ENCODE measurements around the gene SMURF2. TPM values are rescaled to one million over a fixed set of nuclear protein-coding genes. Genes with fewer than 3 reads are reported as not detected.

Gene SMURF2
- total and polyA plus RNA-seq, 9 of the 15 experiments (the other 6 are each of a cell fraction or from before 2014, with no cell fraction given): 3.8 to 22.0 (median 14.8) TPM

DNA sequence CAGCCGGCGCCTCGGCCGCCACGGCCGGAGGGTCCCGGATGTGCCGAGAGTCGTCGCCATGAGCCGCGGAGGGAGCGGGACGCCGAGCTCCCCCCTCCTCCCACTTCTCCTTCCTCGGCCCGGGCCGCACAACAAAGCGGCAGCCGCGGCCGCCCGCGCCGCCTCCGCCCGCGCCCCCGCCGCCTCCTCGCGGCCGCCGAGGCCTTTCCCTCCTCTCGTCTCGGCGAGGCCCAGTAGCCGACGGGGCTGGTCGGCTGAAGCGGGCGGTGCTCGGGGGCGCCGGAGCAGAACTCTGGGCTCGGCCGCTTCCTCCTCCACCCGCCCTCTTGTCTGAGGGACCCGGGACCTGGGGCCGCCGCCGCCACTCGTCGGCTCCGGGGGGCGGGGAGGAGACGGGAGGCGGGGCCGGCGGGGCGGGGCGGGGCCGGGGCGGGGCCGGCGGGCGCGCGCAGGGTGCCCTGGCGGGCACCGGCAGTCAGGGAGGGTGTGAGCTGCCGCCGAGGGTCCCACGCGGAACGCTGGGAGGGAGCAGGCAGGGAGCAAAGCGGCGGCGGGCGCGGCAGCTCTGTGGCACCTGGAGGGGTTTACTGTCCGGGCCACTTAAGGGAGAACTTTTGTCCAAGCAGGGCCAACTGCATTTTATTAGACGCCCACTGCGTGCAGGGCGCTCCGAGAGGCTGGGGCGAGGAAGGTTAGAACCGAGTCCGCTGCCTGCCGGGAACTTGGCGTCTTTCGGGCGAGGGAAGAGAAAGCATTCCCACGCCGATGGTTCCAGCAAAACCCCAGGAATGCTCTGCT is at the start of gene SMURF2 (continued):
- TF ChIP-seq FOXA1 (IDR thresholded peaks at IDR 0.05; ENCODE audit: borderline replicate concordance): no peak
- TF ChIP-seq RAD21 (CRISPR knock-in tag; conservative IDR thresholded peaks at IDR 0.05 in 1 of 2, IDR thresholded peaks at IDR 0.05 in 1 of 2): no peak
- TF ChIP-seq PML (IDR thresholded peaks at IDR 0.05; ENCODE audit: low read length): peak; percentile 44; the same call in 1 of the 2 replicates
- peak; percentile 94 for TF ChIP-seq POLR2G (IDR thresholded peaks at IDR 0.05; ENCODE audit: low read depth, low read length)
- TF ChIP-seq, protein P1, sequence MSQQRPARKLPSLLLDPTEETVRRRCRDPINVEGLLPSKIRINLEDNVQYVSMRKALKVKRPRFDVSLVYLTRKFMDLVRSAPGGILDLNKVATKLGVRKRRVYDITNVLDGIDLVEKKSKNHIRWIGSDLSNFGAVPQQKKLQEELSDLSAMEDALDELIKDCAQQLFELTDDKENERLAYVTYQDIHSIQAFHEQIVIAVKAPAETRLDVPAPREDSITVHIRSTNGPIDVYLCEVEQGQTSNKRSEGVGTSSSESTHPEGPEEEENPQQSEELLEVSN (IDR thresholded peaks at IDR 0.05; ENCODE audit: borderline replicate concordance in 1 of 2, extremely low read depth in 1 of 2, insufficient read depth in 1 of 2, insufficient read length in 1 of 2, low read depth in 1 of 2, low read length in 1 of 2, poor library complexity in 1 of 2, severe bottlenecking in 1 of 2): peak; percentile 44 to 65
- TF ChIP-seq SLC30A9 (CRISPR knock-in tag; IDR thresholded peaks at IDR 0.05): no peak
- no peak for TF ChIP-seq NFXL1 (CRISPR knock-in tag; IDR thresholded peaks at IDR 0.05)
- no peak for TF ChIP-seq HNRNPUL1 (IDR thresholded peaks at IDR 0.05; ENCODE audit: low read length)
- no peak for TF ChIP-seq ZNF282 (CRISPR knock-in tag; IDR thresholded peaks at IDR 0.05)
- no peak for TF ChIP-seq ZNF175 (CRISPR knock-in tag; IDR thresholded peaks at IDR 0.05; ENCODE audit: low read depth)
- TF ChIP-seq MEIS2 (IDR thresholded peaks at IDR 0.05; ENCODE audit: partially characterized antibody): no peak
- TF ChIP-seq, protein P2, sequence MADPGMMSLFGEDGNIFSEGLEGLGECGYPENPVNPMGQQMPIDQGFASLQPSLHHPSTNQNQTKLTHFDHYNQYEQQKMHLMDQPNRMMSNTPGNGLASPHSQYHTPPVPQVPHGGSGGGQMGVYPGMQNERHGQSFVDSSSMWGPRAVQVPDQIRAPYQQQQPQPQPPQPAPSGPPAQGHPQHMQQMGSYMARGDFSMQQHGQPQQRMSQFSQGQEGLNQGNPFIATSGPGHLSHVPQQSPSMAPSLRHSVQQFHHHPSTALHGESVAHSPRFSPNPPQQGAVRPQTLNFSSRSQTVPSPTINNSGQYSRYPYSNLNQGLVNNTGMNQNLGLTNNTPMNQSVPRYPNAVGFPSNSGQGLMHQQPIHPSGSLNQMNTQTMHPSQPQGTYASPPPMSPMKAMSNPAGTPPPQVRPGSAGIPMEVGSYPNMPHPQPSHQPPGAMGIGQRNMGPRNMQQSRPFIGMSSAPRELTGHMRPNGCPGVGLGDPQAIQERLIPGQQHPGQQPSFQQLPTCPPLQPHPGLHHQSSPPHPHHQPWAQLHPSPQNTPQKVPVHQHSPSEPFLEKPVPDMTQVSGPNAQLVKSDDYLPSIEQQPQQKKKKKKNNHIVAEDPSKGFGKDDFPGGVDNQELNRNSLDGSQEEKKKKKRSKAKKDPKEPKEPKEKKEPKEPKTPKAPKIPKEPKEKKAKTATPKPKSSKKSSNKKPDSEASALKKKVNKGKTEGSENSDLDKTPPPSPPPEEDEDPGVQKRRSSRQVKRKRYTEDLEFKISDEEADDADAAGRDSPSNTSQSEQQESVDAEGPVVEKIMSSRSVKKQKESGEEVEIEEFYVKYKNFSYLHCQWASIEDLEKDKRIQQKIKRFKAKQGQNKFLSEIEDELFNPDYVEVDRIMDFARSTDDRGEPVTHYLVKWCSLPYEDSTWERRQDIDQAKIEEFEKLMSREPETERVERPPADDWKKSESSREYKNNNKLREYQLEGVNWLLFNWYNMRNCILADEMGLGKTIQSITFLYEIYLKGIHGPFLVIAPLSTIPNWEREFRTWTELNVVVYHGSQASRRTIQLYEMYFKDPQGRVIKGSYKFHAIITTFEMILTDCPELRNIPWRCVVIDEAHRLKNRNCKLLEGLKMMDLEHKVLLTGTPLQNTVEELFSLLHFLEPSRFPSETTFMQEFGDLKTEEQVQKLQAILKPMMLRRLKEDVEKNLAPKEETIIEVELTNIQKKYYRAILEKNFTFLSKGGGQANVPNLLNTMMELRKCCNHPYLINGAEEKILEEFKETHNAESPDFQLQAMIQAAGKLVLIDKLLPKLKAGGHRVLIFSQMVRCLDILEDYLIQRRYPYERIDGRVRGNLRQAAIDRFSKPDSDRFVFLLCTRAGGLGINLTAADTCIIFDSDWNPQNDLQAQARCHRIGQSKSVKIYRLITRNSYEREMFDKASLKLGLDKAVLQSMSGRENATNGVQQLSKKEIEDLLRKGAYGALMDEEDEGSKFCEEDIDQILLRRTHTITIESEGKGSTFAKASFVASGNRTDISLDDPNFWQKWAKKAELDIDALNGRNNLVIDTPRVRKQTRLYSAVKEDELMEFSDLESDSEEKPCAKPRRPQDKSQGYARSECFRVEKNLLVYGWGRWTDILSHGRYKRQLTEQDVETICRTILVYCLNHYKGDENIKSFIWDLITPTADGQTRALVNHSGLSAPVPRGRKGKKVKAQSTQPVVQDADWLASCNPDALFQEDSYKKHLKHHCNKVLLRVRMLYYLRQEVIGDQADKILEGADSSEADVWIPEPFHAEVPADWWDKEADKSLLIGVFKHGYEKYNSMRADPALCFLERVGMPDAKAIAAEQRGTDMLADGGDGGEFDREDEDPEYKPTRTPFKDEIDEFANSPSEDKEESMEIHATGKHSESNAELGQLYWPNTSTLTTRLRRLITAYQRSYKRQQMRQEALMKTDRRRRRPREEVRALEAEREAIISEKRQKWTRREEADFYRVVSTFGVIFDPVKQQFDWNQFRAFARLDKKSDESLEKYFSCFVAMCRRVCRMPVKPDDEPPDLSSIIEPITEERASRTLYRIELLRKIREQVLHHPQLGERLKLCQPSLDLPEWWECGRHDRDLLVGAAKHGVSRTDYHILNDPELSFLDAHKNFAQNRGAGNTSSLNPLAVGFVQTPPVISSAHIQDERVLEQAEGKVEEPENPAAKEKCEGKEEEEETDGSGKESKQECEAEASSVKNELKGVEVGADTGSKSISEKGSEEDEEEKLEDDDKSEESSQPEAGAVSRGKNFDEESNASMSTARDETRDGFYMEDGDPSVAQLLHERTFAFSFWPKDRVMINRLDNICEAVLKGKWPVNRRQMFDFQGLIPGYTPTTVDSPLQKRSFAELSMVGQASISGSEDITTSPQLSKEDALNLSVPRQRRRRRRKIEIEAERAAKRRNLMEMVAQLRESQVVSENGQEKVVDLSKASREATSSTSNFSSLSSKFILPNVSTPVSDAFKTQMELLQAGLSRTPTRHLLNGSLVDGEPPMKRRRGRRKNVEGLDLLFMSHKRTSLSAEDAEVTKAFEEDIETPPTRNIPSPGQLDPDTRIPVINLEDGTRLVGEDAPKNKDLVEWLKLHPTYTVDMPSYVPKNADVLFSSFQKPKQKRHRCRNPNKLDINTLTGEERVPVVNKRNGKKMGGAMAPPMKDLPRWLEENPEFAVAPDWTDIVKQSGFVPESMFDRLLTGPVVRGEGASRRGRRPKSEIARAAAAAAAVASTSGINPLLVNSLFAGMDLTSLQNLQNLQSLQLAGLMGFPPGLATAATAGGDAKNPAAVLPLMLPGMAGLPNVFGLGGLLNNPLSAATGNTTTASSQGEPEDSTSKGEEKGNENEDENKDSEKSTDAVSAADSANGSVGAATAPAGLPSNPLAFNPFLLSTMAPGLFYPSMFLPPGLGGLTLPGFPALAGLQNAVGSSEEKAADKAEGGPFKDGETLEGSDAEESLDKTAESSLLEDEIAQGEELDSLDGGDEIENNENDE (IDR thresholded peaks at IDR 0.05; ENCODE audit: low read depth, low read length): no peak
- TF ChIP-seq, protein P3, sequence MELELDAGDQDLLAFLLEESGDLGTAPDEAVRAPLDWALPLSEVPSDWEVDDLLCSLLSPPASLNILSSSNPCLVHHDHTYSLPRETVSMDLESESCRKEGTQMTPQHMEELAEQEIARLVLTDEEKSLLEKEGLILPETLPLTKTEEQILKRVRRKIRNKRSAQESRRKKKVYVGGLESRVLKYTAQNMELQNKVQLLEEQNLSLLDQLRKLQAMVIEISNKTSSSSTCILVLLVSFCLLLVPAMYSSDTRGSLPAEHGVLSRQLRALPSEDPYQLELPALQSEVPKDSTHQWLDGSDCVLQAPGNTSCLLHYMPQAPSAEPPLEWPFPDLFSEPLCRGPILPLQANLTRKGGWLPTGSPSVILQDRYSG (tag; conservative IDR thresholded peaks at IDR 0.05; ENCODE audit: low read depth): no peak

Data from K562 (cell line).